ENCODE measurements around the gene GCSAML.

Gene GCSAML

GRCh38 chr1:247574664-247575063 is 25.7 kb downstream of the GCSAML start:
- DNase-seq = no peak

GRCh38 chr1:247576514-247576913 is 27.6 kb downstream of the GCSAML start:
- no peak for DNase-seq

DNA sequence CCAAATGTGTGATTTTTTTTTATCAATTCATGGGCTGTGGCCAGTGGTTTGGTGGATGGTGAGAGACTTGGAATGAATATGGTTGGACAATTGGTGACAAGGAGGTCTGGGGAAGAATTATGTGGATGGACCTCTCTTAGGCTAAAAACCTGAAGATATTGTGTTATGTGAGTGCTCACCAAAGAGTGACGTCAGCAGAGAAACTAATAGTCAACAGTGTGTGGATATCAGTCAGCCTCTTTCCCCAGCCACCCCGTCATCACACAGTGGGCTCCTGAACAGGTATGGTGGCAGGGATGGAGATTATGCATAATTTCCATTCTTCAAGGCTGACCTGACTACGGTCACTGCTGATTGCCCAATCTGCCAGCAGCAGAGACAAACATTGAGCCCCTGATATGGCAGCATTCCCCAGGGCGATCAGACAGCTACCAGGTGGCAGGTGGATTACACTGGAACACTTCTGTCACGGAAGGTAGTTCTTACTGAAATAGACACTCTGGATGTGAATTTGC is 30.1 kb downstream of the GCSAML start:
- DNase-seq = no peak

DNA sequence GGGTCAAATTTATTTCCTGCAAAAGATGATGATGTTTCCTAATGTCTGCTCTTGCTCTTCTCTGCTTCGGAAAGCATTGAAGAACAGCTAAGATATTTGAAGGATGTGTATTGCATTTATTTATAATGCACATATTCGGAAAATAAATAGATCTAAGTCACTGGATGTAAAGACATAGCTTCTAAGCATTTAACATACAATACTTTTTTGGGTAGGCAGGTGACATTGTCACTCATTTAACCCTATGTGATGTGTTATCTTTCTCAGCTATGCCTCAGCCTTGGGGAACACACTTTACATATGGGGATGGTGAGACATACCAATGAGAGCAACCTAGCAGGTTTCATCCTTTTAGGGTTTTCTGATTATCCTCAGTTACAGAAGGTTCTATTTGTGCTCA is 39.1 kb downstream of the GCSAML start, which contains the start of gene OR2G2:
Gene OR2G2 (plus strand): TSS at position 301 of the 400 bp plus-strand sequence. CDS start 0 bp downstream, at position 301.
- DNase-seq = no peak

GRCh38 chr1:247605286-247605685 is 56.4 kb downstream of the GCSAML start, which contains the start of gene OR2G3:
Gene OR2G3 (plus strand): TSS chr1:247605586. CDS start chr1:247605586, 0 bp downstream.
- no peak for DNase-seq

DNA sequence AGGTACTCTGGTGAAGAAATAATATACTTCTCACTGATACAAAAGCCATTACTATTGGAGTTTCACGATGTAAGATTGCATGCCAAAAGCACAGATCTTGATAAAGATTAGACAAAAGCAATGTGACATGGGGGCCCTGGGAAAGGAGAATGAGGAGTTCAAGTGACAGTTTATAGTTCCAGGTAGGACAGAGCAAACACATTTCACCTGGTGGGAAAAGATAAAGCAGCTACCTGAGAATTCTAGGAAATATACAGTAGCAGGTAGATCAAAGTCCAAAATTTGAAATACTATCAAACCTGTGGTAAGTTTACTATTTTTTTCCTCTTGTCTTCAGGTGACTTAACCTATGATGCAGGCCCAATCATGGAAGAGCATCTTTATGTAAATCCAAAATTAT is 64.5 kb downstream of the GCSAML start:
- no peak for DNase-seq

- DNase-seq = no peak
Observed at GRCh38 chr1:247614625-247615024, 65.7 kb downstream of the GCSAML start.
